MM.1S (cell line): ENCODE results near the gene MAPRE3.

Source experiments
- CTCF ChIP-seq: fragments of 300-600 bp; sonication (generic); IDR thresholded peaks from 2 replicates; pipeline ENCODE4 v1.5.1; 2016; ENCODE audit warnings: antibody characterized with exemption, low read length, mixed read lengths
- EZH2 ChIP-seq: fragments of 300-600 bp; sonication (generic); optimal IDR thresholded peaks from 2 replicates; pipeline ENCODE3; 2017; ENCODE audit warnings: low read depth, mild to moderate bottlenecking, antibody characterized with exemption, low read length, mixed read lengths
- EZH2phosphoT487 ChIP-seq: fragments of 300-600 bp; sonication (generic); IDR thresholded peaks from 2 replicates; pipeline ENCODE4 v1.6.1; 2018; ENCODE audit warnings: antibody characterized with exemption, low read length

DNA sequence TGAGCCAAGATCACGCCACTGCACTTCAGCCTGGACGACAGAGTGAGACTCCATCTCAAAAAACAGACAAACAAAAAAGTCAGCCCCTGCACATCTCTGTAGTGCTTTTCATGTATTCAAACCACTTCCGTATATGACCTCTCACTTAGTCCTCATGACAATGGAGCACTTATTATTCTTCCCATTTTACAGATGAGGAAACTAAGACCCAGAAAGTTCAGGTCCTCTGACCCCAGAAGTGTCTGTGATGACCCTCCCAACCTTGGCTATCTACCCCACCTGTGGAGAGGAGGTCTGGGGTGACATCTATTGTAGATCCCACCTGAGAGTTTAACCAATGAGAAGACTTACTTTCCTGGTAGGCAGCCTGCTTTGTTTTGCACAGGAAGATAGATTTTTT is 21.6 kb upstream of the MAPRE3 start:
- TF ChIP-seq CTCF (no peak), EZH2 (no peak), EZH2phosphoT487 (no peak)
